ENCODE measurements around the gene MTUS2. TPM values are rescaled to one million over a fixed set of nuclear protein-coding genes. Genes with fewer than 3 reads are reported as not detected.

The MTUS2 gene
- total RNA-seq, 1 donor: 0.36 TPM

GRCh38 chr13:29359181-29359580 is 539.0 kb downstream of the MTUS2 start:
- DNase-seq (ENCODE audit: low read depth): no peak

GRCh38 chr13:29361716-29362115 is 541.6 kb downstream of the MTUS2 start:
- no peak for DNase-seq (ENCODE audit: low read depth)
- H3K4me3 ChIP-seq (ENCODE audit: low read depth, low read length): no peak overlapping the region
- TF ChIP-seq CTCF (IDR thresholded peaks at IDR 0.05; ENCODE audit: insufficient read depth, low read length): no peak

More at GRCh38 chr13:29359181-29359580, 539.0 kb downstream of the MTUS2 start:
- no peak overlapping the region for H3K4me3 ChIP-seq (ENCODE audit: low read depth, low read length)
- no peak for TF ChIP-seq CTCF (IDR thresholded peaks at IDR 0.05; ENCODE audit: insufficient read depth, low read length)

GRCh38 chr13:29362849-29363604 is 542.9 kb downstream of the MTUS2 start:
- DNase-seq (ENCODE audit: low read depth): peak; percentile 36
- H3K4me3 ChIP-seq (ENCODE audit: low read depth, low read length): no peak overlapping the region
- TF ChIP-seq CTCF (IDR thresholded peaks at IDR 0.05; ENCODE audit: insufficient read depth, low read length): peak; percentile 97

- H3K4me3 ChIP-seq (ENCODE audit: low read depth, low read length): no peak overlapping the region
- TF ChIP-seq CTCF (IDR thresholded peaks at IDR 0.05; ENCODE audit: insufficient read depth, low read length): peak; percentile 65
- peak; percentile 48 for DNase-seq (ENCODE audit: low read depth)
Observed at GRCh38 chr13:29369060-29369743, 549.1 kb downstream of the MTUS2 start.

GRCh38 chr13:29379281-29379680 is 559.1 kb downstream of the MTUS2 start:
- no peak overlapping the region for H3K4me3 ChIP-seq (ENCODE audit: low read depth, low read length)
- TF ChIP-seq CTCF (IDR thresholded peaks at IDR 0.05; ENCODE audit: insufficient read depth, low read length): no peak
- DNase-seq (ENCODE audit: low read depth): no peak

GRCh38 chr13:29379865-29380264 is 559.7 kb downstream of the MTUS2 start:
- TF ChIP-seq CTCF (IDR thresholded peaks at IDR 0.05; ENCODE audit: insufficient read depth, low read length): no peak
- no peak for DNase-seq (ENCODE audit: low read depth)

More at GRCh38 chr13:29379865-29380264, 559.7 kb downstream of the MTUS2 start:
- no peak overlapping the region for H3K4me3 ChIP-seq (ENCODE audit: low read depth, low read length)

Measured in fibroblast of the aortic adventitia (primary cell).